ENCODE results near the gene NQO1.

Gene NQO1

DNA sequence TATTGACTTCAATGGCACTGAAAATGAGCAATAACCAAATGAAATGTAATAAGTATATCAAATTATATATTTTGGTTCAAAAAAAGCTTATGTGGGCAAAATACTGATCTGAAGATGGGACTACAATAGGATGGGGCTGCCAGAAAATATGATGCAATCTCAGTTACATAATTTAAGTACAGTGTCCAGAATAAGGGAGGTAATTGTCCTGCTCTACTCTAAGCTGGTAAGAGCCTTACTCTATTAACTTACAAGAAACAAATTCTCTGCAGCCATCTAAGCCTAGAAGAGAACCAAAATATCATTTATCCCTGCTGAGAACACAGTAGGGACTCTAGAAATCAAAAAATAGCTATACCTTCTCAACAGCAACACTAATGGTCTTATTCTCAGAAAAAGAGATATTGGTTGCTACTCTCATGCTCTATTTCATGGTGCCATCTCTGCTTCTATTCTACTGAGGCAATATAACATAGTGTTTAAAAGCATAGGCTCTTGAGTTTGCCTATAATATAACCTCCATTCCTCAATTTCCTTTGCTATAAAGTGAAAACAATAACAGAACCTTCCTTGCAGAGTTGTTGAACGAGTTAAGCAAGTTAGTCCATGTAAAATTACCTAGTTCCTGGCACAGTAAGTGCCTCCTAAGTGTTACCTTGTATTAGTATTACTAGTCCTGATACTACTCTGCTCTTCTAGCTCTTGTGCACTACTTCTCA is 19.9 kb downstream of the NQO1 start:
- no peak for DNase-seq

- no peak for DNase-seq
Measured at GRCh38 chr16:69703638-69704037, 22.7 kb downstream of the NQO1 start.

GRCh38 chr16:69701866-69702265 is 24.5 kb downstream of the NQO1 start:
- DNase-seq, result no peak

DNA sequence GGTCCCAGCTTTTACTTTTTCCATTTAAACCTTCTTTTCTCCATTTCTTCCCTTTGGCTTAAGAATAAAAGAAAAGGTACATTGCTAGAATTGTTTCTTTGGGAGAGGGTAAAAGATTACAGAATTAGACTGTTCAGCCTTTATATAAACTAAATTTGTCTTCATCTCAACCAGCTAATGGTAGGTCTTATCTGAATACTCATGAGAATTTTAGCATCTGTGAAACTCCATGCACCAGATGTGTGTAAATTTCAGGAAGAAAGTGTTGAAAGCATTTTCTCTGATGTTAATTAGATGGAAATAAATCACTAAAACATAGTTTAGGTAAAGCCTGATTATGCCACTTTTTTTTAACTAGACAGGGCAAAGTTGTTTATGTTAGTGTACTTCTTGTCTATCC is 24.9 kb downstream of the NQO1 start:
- no peak for DNase-seq

DNA sequence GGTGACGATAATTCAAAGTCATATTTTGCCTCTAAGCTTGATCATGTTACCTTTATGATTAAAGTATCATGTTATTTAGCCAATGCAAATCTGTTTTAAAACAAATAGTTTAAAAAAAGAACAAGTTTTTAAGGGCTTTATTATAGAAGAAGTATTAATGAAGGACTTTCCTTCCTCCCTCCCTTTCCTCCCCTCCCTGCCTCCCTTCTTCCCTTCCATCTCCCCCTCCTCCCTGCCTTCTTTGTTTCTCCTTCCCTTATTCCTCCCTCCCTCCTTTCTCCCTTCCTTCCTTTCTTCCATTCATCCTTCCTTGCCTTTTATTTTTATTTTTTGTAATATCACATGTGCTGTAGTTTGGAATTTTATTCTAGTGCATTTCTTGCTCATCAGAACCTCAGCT is 26.4 kb downstream of the NQO1 start:
- no peak for DNase-seq

- no peak for DNase-seq
Measured at GRCh38 chr16:69698404-69698803, 28.0 kb downstream of the NQO1 start.

GRCh38 chr16:69693916-69694315 is 32.4 kb downstream of the NQO1 start:
- no peak for DNase-seq

DNA sequence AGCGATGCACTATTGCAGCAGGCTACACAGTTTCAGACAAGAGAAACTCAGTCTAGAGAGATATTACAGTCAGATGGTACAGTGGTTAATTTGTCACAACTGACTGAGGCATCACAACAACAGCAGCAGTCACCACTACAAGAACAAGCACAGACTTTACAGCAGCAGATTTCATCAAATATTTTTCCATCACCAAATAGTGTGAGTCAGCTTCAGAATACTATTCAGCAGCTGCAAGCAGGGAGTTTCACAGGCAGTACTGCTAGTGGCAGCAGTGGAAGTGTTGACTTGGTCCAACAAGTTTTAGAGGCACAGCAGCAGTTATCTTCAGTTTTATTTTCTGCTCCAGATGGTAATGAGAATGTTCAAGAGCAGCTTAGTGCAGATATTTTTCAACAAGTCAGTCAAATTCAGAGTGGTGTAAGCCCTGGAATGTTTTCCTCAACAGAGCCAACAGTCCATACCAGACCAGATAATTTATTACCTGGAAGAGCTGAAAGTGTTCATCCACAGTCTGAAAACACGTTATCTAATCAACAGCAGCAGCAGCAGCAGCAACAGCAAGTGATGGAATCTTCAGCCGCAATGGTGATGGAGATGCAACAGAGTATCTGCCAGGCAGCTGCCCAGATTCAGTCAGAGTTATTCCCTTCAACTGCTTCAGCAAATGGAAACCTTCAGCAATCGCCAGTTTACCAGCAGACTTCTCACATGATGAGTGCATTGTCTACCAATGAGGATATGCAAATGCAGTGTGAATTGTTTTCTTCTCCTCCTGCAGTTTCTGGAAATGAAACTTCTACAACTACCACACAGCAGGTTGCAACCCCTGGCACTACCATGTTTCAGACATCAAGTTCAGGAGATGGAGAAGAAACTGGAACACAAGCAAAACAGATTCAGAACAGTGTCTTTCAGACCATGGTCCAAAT is 34.1 kb downstream of the NQO1 start:
- no peak for DNase-seq

DNA sequence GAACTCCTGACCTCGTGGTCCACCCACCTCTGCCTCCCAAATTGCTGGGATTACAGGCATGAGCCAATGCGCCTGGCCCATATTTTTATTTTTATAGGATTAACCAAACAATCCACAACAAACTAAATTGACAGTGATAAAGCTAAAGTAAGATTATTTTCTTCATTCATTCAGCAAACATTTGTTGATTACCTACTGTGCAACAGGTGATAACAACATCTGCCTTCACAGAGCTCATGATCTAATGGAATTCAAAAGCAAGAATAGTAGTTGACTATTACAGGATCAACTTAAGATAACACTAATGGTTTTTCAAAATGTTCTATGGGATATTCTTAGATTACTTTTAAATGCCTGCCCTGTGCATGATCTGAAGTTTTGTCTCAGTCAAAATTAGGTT is 37.8 kb downstream of the NQO1 start:
- no peak for DNase-seq

GRCh38 chr16:69680358-69680757 is 46.0 kb downstream of the NQO1 start:
- no peak for DNase-seq

DNA sequence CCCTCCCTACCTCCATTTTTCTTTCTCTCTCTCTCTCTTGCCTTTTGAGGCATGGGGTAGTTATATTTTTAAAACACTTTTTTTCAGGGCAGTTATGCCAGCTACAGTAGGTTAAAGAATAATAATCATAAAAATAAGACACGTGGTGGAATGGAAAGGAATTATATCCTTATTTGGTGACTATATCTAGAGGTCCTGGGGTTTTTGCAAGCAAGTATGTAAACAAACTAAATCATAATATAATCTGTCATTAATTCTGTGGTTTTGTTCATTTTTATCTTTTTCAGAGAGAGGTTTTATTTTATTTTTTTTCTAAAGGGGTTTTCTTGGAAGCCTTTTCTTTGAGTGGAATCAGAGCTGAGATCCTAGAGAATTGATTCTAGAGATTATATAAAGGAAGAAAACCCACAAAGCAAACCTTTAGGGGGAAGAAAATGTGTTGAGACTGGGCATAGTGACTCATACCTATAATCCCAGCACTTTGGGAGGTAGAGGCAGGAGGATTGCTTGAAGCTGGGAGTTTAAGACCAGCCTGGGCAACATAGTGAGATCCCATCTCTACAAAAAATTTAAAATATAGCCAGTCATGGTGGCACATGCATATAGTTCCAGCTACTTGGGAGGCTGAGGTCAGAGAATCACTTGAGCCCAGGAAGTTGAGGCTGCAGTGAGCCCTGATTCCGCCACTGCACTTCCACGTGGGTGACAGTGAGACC is 53.2 kb downstream of the NQO1 start:
- no peak for DNase-seq

GRCh38 chr16:69672315-69672997 is 53.9 kb downstream of the NQO1 start:
- no peak for DNase-seq

DNA sequence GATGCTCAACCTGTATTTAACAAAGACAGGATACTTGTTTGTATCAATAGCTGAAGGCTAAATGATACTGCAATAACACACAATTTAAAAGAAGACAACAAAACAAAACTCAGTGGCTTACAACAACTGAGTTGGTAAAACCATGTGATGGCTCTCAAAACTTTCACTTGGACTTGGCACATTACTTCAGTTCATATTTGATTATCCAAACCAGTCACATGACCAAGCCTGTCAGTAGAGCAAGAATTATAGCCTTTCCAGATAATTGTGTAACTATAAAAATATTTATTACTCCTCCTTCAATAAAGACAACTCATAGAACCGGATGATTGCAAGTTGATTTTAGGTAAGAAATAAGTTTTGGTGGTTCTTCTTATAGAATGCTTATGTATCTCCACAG is 56.8 kb downstream of the NQO1 start:
- no peak for DNase-seq

DNA sequence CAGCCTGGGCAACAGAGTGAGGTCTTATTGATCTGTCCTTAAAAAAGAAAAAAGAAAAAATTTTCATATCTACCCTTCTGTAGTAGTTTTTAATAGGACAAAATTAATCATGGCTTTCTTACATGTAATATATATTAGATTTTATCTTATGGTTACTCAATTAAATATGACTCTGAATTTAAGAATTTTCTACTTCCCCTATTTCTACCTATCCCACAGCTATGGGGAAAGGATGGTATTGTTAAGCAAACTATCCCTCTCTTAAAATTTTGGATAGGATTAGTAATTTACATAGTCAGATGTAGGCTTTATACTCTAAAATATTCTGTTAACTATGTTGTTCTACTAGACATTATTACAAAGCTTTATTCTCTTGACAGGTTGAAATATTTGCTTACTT is 62.5 kb downstream of the NQO1 start:
- DNase-seq, result no peak

DNA sequence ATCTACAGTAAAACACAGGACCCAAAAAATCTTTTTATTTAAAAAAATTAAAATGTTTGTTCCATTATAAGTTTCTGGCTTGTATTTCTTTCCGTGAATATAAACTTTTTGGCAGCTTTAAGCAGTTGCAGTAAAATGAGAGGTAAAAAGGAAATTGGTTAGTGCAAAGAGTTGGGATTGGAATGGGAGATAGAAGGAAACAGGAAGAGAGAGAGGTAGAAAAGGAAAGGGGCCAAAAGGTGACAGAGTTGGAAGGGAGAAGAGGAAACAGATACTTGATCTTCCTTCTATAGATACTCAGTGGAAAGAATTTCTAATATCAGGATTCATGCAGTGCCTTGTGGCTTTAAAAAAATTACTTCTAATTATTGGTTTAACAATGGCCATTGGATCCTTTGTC is 63.5 kb downstream of the NQO1 start:
- no peak for DNase-seq

DNA sequence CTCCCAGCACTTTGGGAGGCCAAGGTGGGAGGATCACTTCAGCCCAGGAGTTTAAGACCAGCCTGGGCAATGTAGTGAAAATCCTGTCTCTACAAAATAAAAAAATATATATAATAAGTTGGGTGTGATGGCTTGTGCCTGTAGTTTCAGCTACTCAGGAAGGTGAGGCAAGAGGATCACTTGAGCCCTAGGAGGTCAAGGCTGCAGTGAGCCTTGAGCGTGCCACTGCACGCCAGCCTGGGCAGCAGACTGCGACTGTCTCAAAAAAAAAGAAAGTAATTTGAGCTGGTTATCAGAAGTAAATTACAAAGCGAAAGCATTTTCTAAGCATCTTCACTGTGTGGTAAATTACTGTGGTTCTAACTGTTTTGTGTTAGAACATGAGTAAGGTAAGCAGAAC is 66.2 kb downstream of the NQO1 start:
- peak; percentile 0 for DNase-seq
